ENCODE data around the gene CC2D1A.
A peak's percentile ranks its signal among the peaks of the same experiment; 100 is the strongest.

The CC2D1A gene

GRCh38 chr19:13937479-13938300, 31.7 kb downstream of the CC2D1A start:
- H3K9ac ChIP-seq (ENCODE audit: insufficient read length, low read depth), result no peak overlapping the region
- no peaks in the 10 kb centered on the region for H3K36me3 ChIP-seq (ENCODE audit: insufficient read depth, insufficient read length, low read length)
- H3K27me3 ChIP-seq (ENCODE audit: insufficient read depth, insufficient read length), result peaks cover 10% of the 10 kb centered on the region
- DNase-seq (ENCODE audit: low read depth, low spot score), result no peak
- no peak overlapping the region for H3K4me3 ChIP-seq (ENCODE audit: insufficient read length, low read depth)
- peaks cover 9% of the 10 kb centered on the region for H3K9me3 ChIP-seq (ENCODE audit: insufficient read depth, low read length)
- H3K4me1 ChIP-seq (ENCODE audit: insufficient read depth, insufficient read length), result peaks cover 27% of the 10 kb centered on the region
- TF ChIP-seq SUZ12 (IDR thresholded peaks at IDR 0.05; ENCODE audit: extremely low read depth, insufficient read depth, insufficient read length) (no peak), ZNF274 (IDR thresholded peaks at IDR 0.05; ENCODE audit: low read depth, low read length) (no peak), YY1 (IDR thresholded peaks at IDR 0.05; ENCODE audit: insufficient read depth, insufficient read length) (no peak)

DNA sequence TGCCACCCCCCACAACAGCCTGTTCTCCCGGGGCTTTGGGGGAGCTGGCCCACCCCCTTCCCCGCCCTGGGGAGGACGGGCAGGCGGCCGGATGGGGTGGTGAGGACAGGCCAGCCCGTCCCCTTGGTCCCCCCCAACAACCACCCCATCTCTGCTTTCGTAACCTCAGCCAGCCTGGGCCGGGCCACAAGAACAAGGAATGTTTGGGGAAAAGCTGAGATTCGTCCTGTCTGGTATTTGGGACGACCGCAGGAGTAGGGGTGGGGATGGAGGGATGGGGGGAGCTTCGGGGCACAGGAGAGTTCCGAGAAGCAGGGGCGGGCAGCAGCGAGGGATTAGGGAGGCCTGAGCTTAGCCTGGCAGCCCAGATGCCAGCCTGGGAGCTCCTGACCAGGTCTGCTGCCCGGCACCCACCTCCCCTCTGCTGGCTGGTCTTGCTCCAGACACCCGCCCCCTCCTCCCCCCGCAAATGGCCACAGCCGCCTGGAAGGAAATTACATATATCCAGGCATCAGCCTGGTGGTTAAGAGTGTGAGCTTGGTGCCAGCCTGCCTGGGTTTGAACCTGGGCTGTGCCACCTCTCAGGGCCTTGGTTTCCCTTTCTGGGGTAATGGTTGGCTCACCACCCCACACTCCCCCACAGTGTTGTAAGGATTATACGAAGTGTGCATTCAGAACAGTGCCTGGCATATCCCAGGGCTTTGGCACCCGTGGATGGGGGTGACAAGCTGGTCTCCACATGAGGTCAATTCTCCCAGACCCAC, 32.5 kb downstream of the CC2D1A start, which contains the start of gene PODNL1:
Gene PODNL1 (minus strand): TSS at position 117 of the 764 bp plus-strand sequence. CDS start 236 bp downstream, outside the sequence.
- H3K9me3 ChIP-seq (ENCODE audit: insufficient read depth, low read length), result peaks cover 11% of the 10 kb centered on the region
- no peak within 1 kb of the TSS for H3K4me3 ChIP-seq (ENCODE audit: insufficient read length, low read depth)
- H3K27me3 ChIP-seq (ENCODE audit: insufficient read depth, insufficient read length), result peaks cover 10% of the 10 kb centered on the region
- DNase-seq (ENCODE audit: low read depth, low spot score), result no peak
- no peak for TF ChIP-seq ZNF274 (IDR thresholded peaks at IDR 0.05; ENCODE audit: low read depth, low read length)
- no peak for TF ChIP-seq SUZ12 (IDR thresholded peaks at IDR 0.05; ENCODE audit: extremely low read depth, insufficient read depth, insufficient read length)
- no peak for TF ChIP-seq YY1 (IDR thresholded peaks at IDR 0.05; ENCODE audit: insufficient read depth, insufficient read length)
- peaks cover 27% of the 10 kb centered on the region for H3K4me1 ChIP-seq (ENCODE audit: insufficient read depth, insufficient read length)
- no peaks in the 10 kb centered on the region for H3K36me3 ChIP-seq (ENCODE audit: insufficient read depth, insufficient read length, low read length)
- no peak within 1 kb of the TSS for H3K9ac ChIP-seq (ENCODE audit: insufficient read length, low read depth)

DNA sequence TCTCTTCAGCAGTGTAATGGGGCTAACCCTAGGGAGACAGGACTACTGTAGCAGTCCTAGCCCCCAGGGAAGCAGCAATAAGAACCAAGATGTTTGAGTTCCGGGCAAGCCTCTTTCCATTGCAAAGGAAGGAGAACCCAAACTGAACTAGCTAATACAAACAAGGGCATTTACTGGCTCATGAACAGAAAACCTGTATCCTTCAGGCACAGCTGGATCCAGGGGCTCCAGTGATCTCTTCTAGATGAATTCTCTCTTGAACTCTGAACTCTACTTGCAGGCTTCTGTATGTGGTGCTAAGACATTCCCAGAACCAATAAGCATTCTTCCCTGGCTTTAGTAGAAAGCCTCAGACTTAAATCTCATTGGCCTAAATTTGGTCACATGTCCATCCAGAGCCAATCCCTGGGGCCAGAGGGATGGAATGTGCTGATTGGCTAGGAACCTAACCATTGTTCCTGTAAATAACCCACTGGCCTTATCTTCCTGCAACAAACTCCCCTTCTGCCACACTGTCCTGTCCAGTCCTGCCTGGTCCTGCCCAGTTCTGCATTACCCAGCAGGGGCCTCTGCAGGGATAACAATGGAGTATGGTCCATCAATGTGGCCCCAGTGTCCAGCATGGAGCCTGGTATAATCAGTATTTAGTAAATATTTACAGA, 36.2 kb downstream of the CC2D1A start:
- no peak for TF ChIP-seq SUZ12 (IDR thresholded peaks at IDR 0.05; ENCODE audit: extremely low read depth, insufficient read depth, insufficient read length)
- TF ChIP-seq YY1 (IDR thresholded peaks at IDR 0.05; ENCODE audit: insufficient read depth, insufficient read length), result no peak
- no peak for TF ChIP-seq ZNF274 (IDR thresholded peaks at IDR 0.05; ENCODE audit: low read depth, low read length)
- DNase-seq (ENCODE audit: low read depth, low spot score), result no peak
- Histone ChIP-seq H3K9me3 (ENCODE audit: insufficient read depth, low read length) (peaks cover 11% of the 10 kb centered on the region), H3K36me3 (ENCODE audit: insufficient read depth, insufficient read length, low read length) (no peaks in the 10 kb centered on the region), H3K27me3 (ENCODE audit: insufficient read depth, insufficient read length) (peaks cover 4% of the 10 kb centered on the region), H3K9ac (ENCODE audit: insufficient read length, low read depth) (no peak overlapping the region), H3K4me1 (ENCODE audit: insufficient read depth, insufficient read length) (peaks cover 10% of the 10 kb centered on the region), H3K4me3 (ENCODE audit: insufficient read length, low read depth) (no peak overlapping the region)

GRCh38 chr19:13946414-13946813, 40.4 kb downstream of the CC2D1A start:
- no peaks in the 10 kb centered on the region for H3K36me3 ChIP-seq (ENCODE audit: insufficient read depth, insufficient read length, low read length)
- no peak overlapping the region for H3K4me3 ChIP-seq (ENCODE audit: insufficient read length, low read depth)
- peaks cover 11% of the 10 kb centered on the region for H3K9me3 ChIP-seq (ENCODE audit: insufficient read depth, low read length)
- H3K9ac ChIP-seq (ENCODE audit: insufficient read length, low read depth), result no peak overlapping the region
- TF ChIP-seq SUZ12 (IDR thresholded peaks at IDR 0.05; ENCODE audit: extremely low read depth, insufficient read depth, insufficient read length) (no peak), YY1 (IDR thresholded peaks at IDR 0.05; ENCODE audit: insufficient read depth, insufficient read length) (no peak), ZNF274 (IDR thresholded peaks at IDR 0.05; ENCODE audit: low read depth, low read length) (no peak)
- H3K27me3 ChIP-seq (ENCODE audit: insufficient read depth, insufficient read length), result no peaks in the 10 kb centered on the region
- DNase-seq (ENCODE audit: low read depth, low spot score), result no peak
- no peaks in the 10 kb centered on the region for H3K4me1 ChIP-seq (ENCODE audit: insufficient read depth, insufficient read length)

- peaks cover 27% of the 10 kb centered on the region for H3K36me3 ChIP-seq (ENCODE audit: insufficient read depth, insufficient read length, low read length)
- H3K4me1 ChIP-seq (ENCODE audit: insufficient read depth, insufficient read length), result peaks cover 9% of the 10 kb centered on the region
- no peaks in the 10 kb centered on the region for H3K9me3 ChIP-seq (ENCODE audit: insufficient read depth, low read length)
- no peak overlapping the region for H3K4me3 ChIP-seq (ENCODE audit: insufficient read length, low read depth)
- no peaks in the 10 kb centered on the region for H3K27me3 ChIP-seq (ENCODE audit: insufficient read depth, insufficient read length)
- DNase-seq (ENCODE audit: low read depth, low spot score), result no peak
- no peak for TF ChIP-seq ZNF274 (IDR thresholded peaks at IDR 0.05; ENCODE audit: low read depth, low read length)
- TF ChIP-seq YY1 (IDR thresholded peaks at IDR 0.05; ENCODE audit: insufficient read depth, insufficient read length), result no peak
- no peak for TF ChIP-seq SUZ12 (IDR thresholded peaks at IDR 0.05; ENCODE audit: extremely low read depth, insufficient read depth, insufficient read length)
- H3K9ac ChIP-seq (ENCODE audit: insufficient read length, low read depth), result no peak overlapping the region
These were observed 45.0 kb downstream of the CC2D1A start for GRCh38 chr19:13951043-13951442.

DNA sequence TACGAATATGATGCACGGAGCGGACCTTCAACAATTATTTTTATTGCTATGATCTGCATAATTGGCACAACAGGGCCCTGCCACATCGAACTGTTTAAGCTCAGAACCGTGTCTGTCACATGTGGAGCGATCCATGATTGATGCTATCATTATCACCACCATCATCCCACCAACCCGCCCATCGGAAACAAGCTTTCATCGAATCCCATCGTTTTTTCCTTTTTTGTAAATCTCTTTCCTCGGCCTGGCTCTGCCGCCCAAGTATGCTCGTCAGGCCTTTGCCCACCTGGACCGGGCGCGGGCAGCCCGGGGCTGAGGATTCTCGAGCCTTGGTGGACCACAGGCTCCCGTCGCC, 45.8 kb downstream of the CC2D1A start:
- no peaks in the 10 kb centered on the region for H3K9me3 ChIP-seq (ENCODE audit: insufficient read depth, low read length)
- no peak for TF ChIP-seq ZNF274 (IDR thresholded peaks at IDR 0.05; ENCODE audit: low read depth, low read length)
- H3K4me3 ChIP-seq (ENCODE audit: insufficient read length, low read depth), result peak overlapping the region; percentile 5
- no peak for DNase-seq (ENCODE audit: low read depth, low spot score)
- H3K4me1 ChIP-seq (ENCODE audit: insufficient read depth, insufficient read length), result peaks cover 9% of the 10 kb centered on the region
- H3K36me3 ChIP-seq (ENCODE audit: insufficient read depth, insufficient read length, low read length), result peaks cover 35% of the 10 kb centered on the region
- H3K9ac ChIP-seq (ENCODE audit: insufficient read length, low read depth), result peak overlapping the region; percentile 9
- H3K27me3 ChIP-seq (ENCODE audit: insufficient read depth, insufficient read length), result no peaks in the 10 kb centered on the region

Measured in NT2/D1 (cell line).